Adrenal gland (tissue), 5 donors: Measurements from ENCODE around the gene PBRM1.

Experiments used
- POLR2A ChIP-seq, 2 donors: fragments of 450-650 bp; IDR thresholded peaks; one replicate each; pipeline ENCODE4 v1.6.1; 2017; ENCODE audit warnings: antibody characterized with exemption in 2 of 2, mild to moderate bottlenecking in 2 of 2, moderate library complexity in 1 of 2
- TF ChIP-seq, protein P1 (sequence below), 6 experiments: fragments of 450-650 bp in 4 of 6; fragments of 200-600 bp in 2 of 6; sonication (generic) in 1 of 6; IDR thresholded peaks; 1 replicate in 5 of 6; 2 replicates in 1 of 6; pipeline versions ENCODE4 v1.5.1 to v1.8.0; 2016 to 2021; ENCODE audit warnings: antibody characterized with exemption in 6 of 6, mild to moderate bottlenecking in 2 of 6, moderate library complexity in 1 of 6
- donor health status: DM: no; HTN: no; CAD: no.

DNA sequence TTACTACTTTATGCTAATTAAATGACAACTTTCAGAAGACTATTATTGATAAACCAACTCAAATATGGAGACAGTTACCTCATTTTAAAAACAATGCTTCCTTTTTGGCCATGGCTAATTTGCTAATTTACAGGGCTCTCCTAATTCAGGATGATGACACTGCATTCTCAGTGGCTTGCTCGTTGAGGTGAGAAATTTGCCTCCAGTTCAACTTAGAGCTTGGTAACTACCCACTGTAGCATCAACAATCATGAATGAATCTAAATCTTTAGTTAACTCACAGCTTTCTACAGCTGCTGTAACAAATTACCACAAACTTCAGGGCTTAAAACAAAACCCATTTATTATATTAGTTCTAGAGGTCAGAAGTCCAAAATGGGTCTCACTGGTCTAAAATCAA is 14.0 kb downstream of the PBRM1 start:
- TF ChIP-seq POLR2A (IDR thresholded peaks at IDR 0.05), result no peak
- TF ChIP-seq, protein P1, sequence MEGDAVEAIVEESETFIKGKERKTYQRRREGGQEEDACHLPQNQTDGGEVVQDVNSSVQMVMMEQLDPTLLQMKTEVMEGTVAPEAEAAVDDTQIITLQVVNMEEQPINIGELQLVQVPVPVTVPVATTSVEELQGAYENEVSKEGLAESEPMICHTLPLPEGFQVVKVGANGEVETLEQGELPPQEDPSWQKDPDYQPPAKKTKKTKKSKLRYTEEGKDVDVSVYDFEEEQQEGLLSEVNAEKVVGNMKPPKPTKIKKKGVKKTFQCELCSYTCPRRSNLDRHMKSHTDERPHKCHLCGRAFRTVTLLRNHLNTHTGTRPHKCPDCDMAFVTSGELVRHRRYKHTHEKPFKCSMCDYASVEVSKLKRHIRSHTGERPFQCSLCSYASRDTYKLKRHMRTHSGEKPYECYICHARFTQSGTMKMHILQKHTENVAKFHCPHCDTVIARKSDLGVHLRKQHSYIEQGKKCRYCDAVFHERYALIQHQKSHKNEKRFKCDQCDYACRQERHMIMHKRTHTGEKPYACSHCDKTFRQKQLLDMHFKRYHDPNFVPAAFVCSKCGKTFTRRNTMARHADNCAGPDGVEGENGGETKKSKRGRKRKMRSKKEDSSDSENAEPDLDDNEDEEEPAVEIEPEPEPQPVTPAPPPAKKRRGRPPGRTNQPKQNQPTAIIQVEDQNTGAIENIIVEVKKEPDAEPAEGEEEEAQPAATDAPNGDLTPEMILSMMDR (IDR thresholded peaks at IDR 0.05), result no peak
